SK-N-SH treated with all-trans-retinoic acid at 6 μM for 48 hours (cell line): Measurements from ENCODE around the gene ANLN.
"Not testable (repeated sequence)": the region's sequence is repeated elsewhere in the genome, so short reads cannot be mapped to it uniquely, and the experiment has no call there.

Experiments
- ATAC-seq: fragments of 200-7000 bp; cut with Tn5 transposase; 3 replicates; pipeline ENCODE4 v1.9.1; 2020; ENCODE audit warnings: mild to moderate bottlenecking, moderate library complexity
- ARNTL ChIP-seq: fragments of 450-650 bp; formaldehyde crosslinking; IDR thresholded peaks from 2 replicates; pipeline ENCODE4 v1.5.0; 2020; ENCODE audit warnings: low read depth, mild to moderate bottlenecking, moderate library complexity, borderline replicate concordance
- GLIS3 ChIP-seq: fragments of 250-450 bp; sonication (Bioruptor Pico); IDR thresholded peaks from 2 replicates; pipeline ENCODE4 v1.5.0; 2020; ENCODE audit warnings: mild to moderate bottlenecking, moderate library complexity
- ISL1 ChIP-seq: fragments of 250-450 bp; sonication (Bioruptor Pico); IDR thresholded peaks from 2 replicates; pipeline ENCODE4 v2.1.2; 2022; ENCODE audit warnings: mild to moderate bottlenecking, moderate library complexity
- OSR1 ChIP-seq: fragments of 250-450 bp; sonication (Bioruptor Pico); IDR thresholded peaks from 2 replicates; pipeline ENCODE4 v1.8.0; 2022; ENCODE audit warnings: moderate library complexity, mild to moderate bottlenecking, inconsistent platforms
- POU6F1 ChIP-seq: fragments of 250-450 bp; sonication (Bioruptor Pico); IDR thresholded peaks from 2 replicates; pipeline ENCODE4 v1.8.0; 2021; ENCODE audit warnings: low read depth, mild to moderate bottlenecking, moderate library complexity, borderline replicate concordance
- PPARA ChIP-seq: fragments of 250-450 bp; sonication (Bioruptor Pico); IDR thresholded peaks from 2 replicates; pipeline ENCODE4 v1.5.0; 2020; ENCODE audit warnings: mild to moderate bottlenecking, borderline replicate concordance
- RARB ChIP-seq: fragments of 250-450 bp; sonication (Bioruptor Pico); IDR thresholded peaks from 2 replicates; pipeline ENCODE4 v1.8.0; 2021; ENCODE audit warnings: mild to moderate bottlenecking, moderate library complexity
- SNAI2 ChIP-seq: fragments of 250-450 bp; sonication (Bioruptor Pico); IDR thresholded peaks from 2 replicates; pipeline ENCODE4 v1.5.0; 2020; ENCODE audit warnings: mild to moderate bottlenecking, moderate library complexity
- TCF4 ChIP-seq: fragments of 250-450 bp; sonication (Bioruptor Pico); IDR thresholded peaks from 2 replicates; pipeline ENCODE4 v1.8.0; 2021; ENCODE audit warnings: mild to moderate bottlenecking, moderate library complexity, borderline replicate concordance
- TOX ChIP-seq: fragments of 250-450 bp; sonication (Bioruptor Pico); IDR thresholded peaks from 2 replicates; pipeline ENCODE4 v1.8.0; 2021; ENCODE audit warnings: mild to moderate bottlenecking, moderate library complexity, borderline replicate concordance
- ZC3H10 ChIP-seq: fragments of 250-450 bp; sonication (Bioruptor Pico); IDR thresholded peaks from 2 replicates; pipeline ENCODE4 v1.5.1; 2021; ENCODE audit warnings: mild to moderate bottlenecking, moderate library complexity
- ZFP3 ChIP-seq: fragments of 250-450 bp; sonication (Bioruptor Pico); IDR thresholded peaks from 2 replicates; pipeline ENCODE4 v1.5.0; 2020; ENCODE audit warnings: mild to moderate bottlenecking, moderate library complexity
- ZFP30 ChIP-seq: fragments of 450-650 bp; formaldehyde crosslinking; IDR thresholded peaks from 2 replicates; pipeline ENCODE4 v1.5.0; 2022; ENCODE audit warnings: mild to moderate bottlenecking, moderate library complexity
- ZNF565 ChIP-seq: fragments of 450-650 bp; formaldehyde crosslinking; conservative IDR thresholded peaks from 2 replicates; pipeline ENCODE4 v1.5.0; 2020; ENCODE audit warnings: low read depth, mild to moderate bottlenecking, moderate library complexity
- ZNF70 ChIP-seq: fragments of 450-650 bp; formaldehyde crosslinking; IDR thresholded peaks from 2 replicates; pipeline ENCODE4 v1.5.0; 2020; ENCODE audit warnings: mild to moderate bottlenecking, moderate library complexity
- ZNF8 ChIP-seq: fragments of 450-650 bp; formaldehyde crosslinking; IDR thresholded peaks from 2 replicates; pipeline ENCODE4 v1.5.0; 2020; ENCODE audit warnings: mild to moderate bottlenecking, moderate library complexity
- TF ChIP-seq, protein P1 (sequence below): fragments of 250-450 bp; sonication (Bioruptor Pico); IDR thresholded peaks from 2 replicates; pipeline ENCODE4 v1.8.0; 2020; ENCODE audit warnings: mild to moderate bottlenecking, moderate library complexity, borderline replicate concordance
- TF ChIP-seq, protein P2 (sequence below): fragments of 250-450 bp; sonication (Bioruptor Pico); IDR thresholded peaks from 2 replicates; pipeline ENCODE4 v1.5.0; 2020; ENCODE audit warnings: mild to moderate bottlenecking, moderate library complexity
- TF ChIP-seq, protein P3 (sequence below): fragments of 250-450 bp; sonication (Bioruptor Pico); IDR thresholded peaks from 2 replicates; pipeline ENCODE4 v1.5.1; 2021; ENCODE audit warnings: mild to moderate bottlenecking, moderate library complexity

The ANLN gene

DNA sequence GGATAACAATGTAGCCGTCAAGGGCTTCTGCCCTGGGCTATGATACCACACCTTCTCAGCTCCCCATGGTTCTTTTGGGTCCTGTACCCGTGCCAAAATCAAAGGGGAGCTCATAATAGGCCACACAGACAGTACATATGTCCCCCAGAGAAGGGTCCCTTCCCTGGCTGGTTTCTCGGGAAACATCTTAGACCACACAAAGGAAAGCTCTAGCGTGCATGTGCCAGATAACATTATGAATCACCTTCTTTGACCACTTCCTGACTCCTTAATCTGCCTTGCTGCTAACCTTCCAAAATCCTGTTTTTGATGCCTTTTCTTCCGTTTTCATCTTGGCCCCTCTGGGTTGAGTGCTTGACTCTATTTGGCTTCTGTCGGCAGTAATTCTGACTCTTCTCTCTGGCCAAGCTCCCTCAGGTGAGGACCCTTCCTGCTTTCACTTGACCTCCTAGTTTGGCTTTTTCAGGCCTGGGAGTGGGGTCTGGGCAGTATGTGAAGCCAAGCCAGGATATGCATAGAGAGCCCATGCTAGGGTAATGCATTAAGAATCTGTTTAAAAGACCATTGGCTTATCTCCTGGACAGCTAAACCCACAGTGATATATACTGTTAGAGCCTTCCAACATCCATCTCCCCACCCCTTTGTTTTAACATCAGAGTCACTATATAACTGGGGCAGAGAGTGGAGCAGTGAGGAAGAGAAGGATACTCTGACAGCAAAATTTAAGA is 84.8 kb downstream of the ANLN start:
- TF ChIP-seq ZC3H10 (CRISPR knock-in tag) (no peak), GLIS3 (no peak), RARB (CRISPR knock-in tag) (no peak)
- TF ChIP-seq, protein P1, sequence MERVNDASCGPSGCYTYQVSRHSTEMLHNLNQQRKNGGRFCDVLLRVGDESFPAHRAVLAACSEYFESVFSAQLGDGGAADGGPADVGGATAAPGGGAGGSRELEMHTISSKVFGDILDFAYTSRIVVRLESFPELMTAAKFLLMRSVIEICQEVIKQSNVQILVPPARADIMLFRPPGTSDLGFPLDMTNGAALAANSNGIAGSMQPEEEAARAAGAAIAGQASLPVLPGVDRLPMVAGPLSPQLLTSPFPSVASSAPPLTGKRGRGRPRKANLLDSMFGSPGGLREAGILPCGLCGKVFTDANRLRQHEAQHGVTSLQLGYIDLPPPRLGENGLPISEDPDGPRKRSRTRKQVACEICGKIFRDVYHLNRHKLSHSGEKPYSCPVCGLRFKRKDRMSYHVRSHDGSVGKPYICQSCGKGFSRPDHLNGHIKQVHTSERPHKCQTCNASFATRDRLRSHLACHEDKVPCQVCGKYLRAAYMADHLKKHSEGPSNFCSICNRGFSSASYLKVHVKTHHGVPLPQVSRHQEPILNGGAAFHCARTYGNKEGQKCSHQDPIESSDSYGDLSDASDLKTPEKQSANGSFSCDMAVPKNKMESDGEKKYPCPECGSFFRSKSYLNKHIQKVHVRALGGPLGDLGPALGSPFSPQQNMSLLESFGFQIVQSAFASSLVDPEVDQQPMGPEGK (CRISPR knock-in tag) = no peak
- TF ChIP-seq, all 23 proteins: peak for 0
- ATAC-seq = no peak

GRCh38 chr7:36475011-36475342 is 85.3 kb downstream of the ANLN start:
- TF ChIP-seq ZNF8 (CRISPR knock-in tag) (no peak), ZC3H10 (CRISPR knock-in tag) (no peak), ZFP3 (no peak), OSR1 (no peak), TOX (CRISPR knock-in tag) (no peak), ISL1 (CRISPR knock-in tag) (no peak), PPARA (CRISPR knock-in tag) (no peak), ZFP30 (no peak), TCF4 (CRISPR knock-in tag) (no peak), ZNF565 (CRISPR knock-in tag) (no peak), GLIS3 (no peak), RARB (CRISPR knock-in tag) (no peak)
- TF ChIP-seq, protein P2, sequence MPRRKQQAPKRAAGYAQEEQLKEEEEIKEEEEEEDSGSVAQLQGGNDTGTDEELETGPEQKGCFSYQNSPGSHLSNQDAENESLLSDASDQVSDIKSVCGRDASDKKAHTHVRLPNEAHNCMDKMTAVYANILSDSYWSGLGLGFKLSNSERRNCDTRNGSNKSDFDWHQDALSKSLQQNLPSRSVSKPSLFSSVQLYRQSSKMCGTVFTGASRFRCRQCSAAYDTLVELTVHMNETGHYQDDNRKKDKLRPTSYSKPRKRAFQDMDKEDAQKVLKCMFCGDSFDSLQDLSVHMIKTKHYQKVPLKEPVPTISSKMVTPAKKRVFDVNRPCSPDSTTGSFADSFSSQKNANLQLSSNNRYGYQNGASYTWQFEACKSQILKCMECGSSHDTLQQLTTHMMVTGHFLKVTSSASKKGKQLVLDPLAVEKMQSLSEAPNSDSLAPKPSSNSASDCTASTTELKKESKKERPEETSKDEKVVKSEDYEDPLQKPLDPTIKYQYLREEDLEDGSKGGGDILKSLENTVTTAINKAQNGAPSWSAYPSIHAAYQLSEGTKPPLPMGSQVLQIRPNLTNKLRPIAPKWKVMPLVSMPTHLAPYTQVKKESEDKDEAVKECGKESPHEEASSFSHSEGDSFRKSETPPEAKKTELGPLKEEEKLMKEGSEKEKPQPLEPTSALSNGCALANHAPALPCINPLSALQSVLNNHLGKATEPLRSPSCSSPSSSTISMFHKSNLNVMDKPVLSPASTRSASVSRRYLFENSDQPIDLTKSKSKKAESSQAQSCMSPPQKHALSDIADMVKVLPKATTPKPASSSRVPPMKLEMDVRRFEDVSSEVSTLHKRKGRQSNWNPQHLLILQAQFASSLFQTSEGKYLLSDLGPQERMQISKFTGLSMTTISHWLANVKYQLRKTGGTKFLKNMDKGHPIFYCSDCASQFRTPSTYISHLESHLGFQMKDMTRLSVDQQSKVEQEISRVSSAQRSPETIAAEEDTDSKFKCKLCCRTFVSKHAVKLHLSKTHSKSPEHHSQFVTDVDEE (CRISPR knock-in tag) = no peak
- TF ChIP-seq, protein P1 (CRISPR knock-in tag) = no peak
- no peak for ATAC-seq

DNA sequence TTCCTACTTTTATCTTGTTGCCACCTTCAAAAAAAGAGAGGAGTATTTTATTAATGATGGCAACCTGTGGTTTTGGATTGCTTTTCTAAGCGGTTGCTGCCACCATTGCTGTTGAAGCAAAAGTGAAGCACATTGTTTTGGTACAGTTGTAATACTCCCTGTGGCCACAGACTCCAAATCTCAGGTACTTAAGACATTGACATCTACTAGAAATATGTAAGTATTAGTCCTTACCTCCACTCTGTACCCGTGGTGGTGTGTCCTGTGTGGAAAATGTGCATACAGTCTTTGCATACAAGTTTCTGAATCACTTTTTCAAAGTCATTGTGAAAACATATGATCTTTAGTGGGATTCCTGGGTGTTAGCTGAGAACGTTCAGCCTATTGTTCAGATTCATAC is 85.7 kb downstream of the ANLN start:
- no peak for ATAC-seq

DNA sequence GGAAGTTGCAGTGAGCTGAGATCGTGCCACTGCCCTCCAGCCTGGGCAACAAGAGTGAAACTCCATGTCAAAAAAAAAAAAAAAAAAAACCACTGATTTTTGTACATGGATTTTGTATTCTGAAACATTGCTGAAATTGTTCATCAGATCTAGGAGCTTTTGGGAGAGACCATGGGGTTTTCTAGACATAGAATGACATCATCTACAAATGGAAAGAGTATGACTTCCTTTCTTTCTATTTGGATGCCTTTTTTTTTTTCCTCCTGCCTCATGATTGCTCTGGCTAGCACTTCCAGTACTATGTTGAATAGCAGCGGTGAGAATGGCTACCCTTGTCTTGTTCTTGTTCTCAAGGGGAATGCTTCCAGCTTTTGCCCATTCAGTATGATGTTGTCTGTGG is 89.1 kb downstream of the ANLN start:
- no peak for ATAC-seq
- TF ChIP-seq ZNF70 = no peak

More for the DNA sequence above, 85.7 kb downstream of the ANLN start:
- TF ChIP-seq ZFP30 = no peak
- TF ChIP-seq, all 23 proteins: peak for 0

GRCh38 chr7:36483853-36484252 is 94.2 kb downstream of the ANLN start:
- not testable (repeated sequence) for ATAC-seq

GRCh38 chr7:36484265-36484664 is 94.6 kb downstream of the ANLN start:
- no peak for ATAC-seq
- TF ChIP-seq TCF4 (CRISPR knock-in tag) (no peak), ZC3H10 (CRISPR knock-in tag) (no peak), ZFP3 (no peak), ISL1 (CRISPR knock-in tag) (no peak), ZNF565 (CRISPR knock-in tag) (no peak), POU6F1 (CRISPR knock-in tag) (no peak), ARNTL (CRISPR knock-in tag) (no peak), GLIS3 (no peak), ZFP30 (no peak), TOX (CRISPR knock-in tag) (no peak), ZNF70 (no peak), SNAI2 (CRISPR knock-in tag) (no peak)
- TF ChIP-seq, protein P1 (CRISPR knock-in tag) = no peak
- TF ChIP-seq, protein P3, sequence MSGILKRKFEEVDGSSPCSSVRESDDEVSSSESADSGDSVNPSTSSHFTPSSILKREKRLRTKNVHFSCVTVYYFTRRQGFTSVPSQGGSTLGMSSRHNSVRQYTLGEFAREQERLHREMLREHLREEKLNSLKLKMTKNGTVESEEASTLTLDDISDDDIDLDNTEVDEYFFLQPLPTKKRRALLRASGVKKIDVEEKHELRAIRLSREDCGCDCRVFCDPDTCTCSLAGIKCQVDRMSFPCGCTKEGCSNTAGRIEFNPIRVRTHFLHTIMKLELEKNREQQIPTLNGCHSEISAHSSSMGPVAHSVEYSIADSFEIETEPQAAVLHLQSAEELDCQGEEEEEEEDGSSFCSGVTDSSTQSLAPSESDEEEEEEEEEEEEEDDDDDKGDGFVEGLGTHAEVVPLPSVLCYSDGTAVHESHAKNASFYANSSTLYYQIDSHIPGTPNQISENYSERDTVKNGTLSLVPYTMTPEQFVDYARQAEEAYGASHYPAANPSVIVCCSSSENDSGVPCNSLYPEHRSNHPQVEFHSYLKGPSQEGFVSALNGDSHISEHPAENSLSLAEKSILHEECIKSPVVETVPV (CRISPR knock-in tag) = no peak
